Gastroesophageal sphincter (tissue), 4 donors: ENCODE results near the gene LYL1. TPM values are rescaled to one million over a fixed set of nuclear protein-coding genes. Genes with fewer than 3 reads are reported as not detected.

Experiments
- ATAC-seq: fragments of 150-250 bp; one replicate; pipeline ENCODE4 v1.9.1; 2016; ENCODE audit warnings: mild to moderate bottlenecking, moderate library complexity
- H3K27ac ChIP-seq, 4 donors: fragments of 200-600 bp; sonication (generic) in 3 of 4; 1 replicate in 3 of 4; 2 replicates in 1 of 4; pipeline ENCODE4 v1.5.1; 2016 to 2019
- H3K27me3 ChIP-seq: fragments of 200-600 bp; sonication (generic); one replicate; pipeline ENCODE4 v1.5.1; 2019
- H3K36me3 ChIP-seq, 2 donors: fragments of 200-600 bp; sonication (generic); one replicate each; pipeline ENCODE4 v1.5.1; 2019; ENCODE audit warnings: control low read depth in 1 of 2
- H3K4me1 ChIP-seq, 3 donors: fragments of 200-600 bp; sonication (generic); 1 replicate in 2 of 3; 2 replicates in 1 of 3; pipeline ENCODE4 v1.5.1; 2016 to 2019; ENCODE audit warnings: control low read depth in 2 of 3
- H3K4me3 ChIP-seq, 2 donors: fragments of 200-600 bp; sonication (generic); one replicate each; pipeline ENCODE4 v1.5.1; 2019; ENCODE audit warnings: mild to moderate bottlenecking in 1 of 2, moderate library complexity in 1 of 2
- H3K9me3 ChIP-seq, 3 donors: fragments of 200-600 bp; sonication (generic); one replicate each; pipeline ENCODE4 v1.5.1; 2017 to 2019; ENCODE audit warnings: control low read depth in 2 of 3
- EP300 ChIP-seq: sonication (generic); formaldehyde crosslinking; IDR thresholded peaks from one replicate; pipeline ENCODE4 v1.6.1; 2017; ENCODE audit warnings: antibody characterized with exemption, mild to moderate bottlenecking
- POLR2A ChIP-seq, 2 donors: fragments of 450-650 bp; IDR thresholded peaks; one replicate each; pipeline ENCODE4 v1.6.1; 2017; ENCODE audit warnings: antibody characterized with exemption in 2 of 2, mild to moderate bottlenecking in 2 of 2, moderate library complexity in 1 of 2
- POLR2AphosphoS5 ChIP-seq: sonication (generic); formaldehyde crosslinking; IDR thresholded peaks from one replicate; pipeline ENCODE4 v1.6.1; 2017; ENCODE audit warnings: antibody characterized with exemption
- WGBS, 2 donors: methylation state at CpG; one replicate each; pipeline ENCODE4 v1.1.5; 2018; ENCODE audit warnings: low coverage in 1 of 2; 5-methylcytosine and 5-hydroxymethylcytosine counted together
- total RNA-seq, 4 donors: library from RNA; depleted of rRNA; stranded (reverse); fragments of >200 nt; gene quantifications; one replicate each; pipeline ENCODE4 v1.1.0, GENCODE V29; 2016
- TF ChIP-seq, protein P1 (sequence below), 4 experiments: fragments of 200-600 bp in 2 of 4; fragments of 450-650 bp in 2 of 4; sonication (generic) in 1 of 4; IDR thresholded peaks; one replicate each; pipeline ENCODE4 v1.5.1; 2017 to 2019; ENCODE audit warnings: antibody characterized with exemption in 4 of 4, mild to moderate bottlenecking in 2 of 4, moderate library complexity in 2 of 4

The LYL1 gene
- total RNA-seq, 4 donors from 2014 or later: 9.9 to 11.8 (median 10.8) TPM

GRCh38 chr19:13079542-13079986, 23.1 kb downstream of the LYL1 start:
- WGBS, 2 donors: 7 to 64% methylated on average over 4 to 10 of the region's 16 CpGs
- peak; percentile 62 for ATAC-seq
- H3K4me1 ChIP-seq: peaks cover 6 to 90% (median 44%) of the 10 kb centered on the region in 3 donors
- peak overlapping the region in 1 of 2 donors; percentile 4 for H3K4me3 ChIP-seq
- H3K27ac ChIP-seq: peak overlapping the region; percentile 5 to 86 (median 84)
- no peaks in the 10 kb centered on the region for H3K9me3 ChIP-seq
- peaks cover 0 to 82% of the 10 kb centered on the region in 2 donors for H3K36me3 ChIP-seq
- TF ChIP-seq POLR2AphosphoS5: no peak
- no peak for TF ChIP-seq POLR2A (IDR thresholded peaks at IDR 0.05)
- no peak for TF ChIP-seq EP300
- TF ChIP-seq, protein P1, sequence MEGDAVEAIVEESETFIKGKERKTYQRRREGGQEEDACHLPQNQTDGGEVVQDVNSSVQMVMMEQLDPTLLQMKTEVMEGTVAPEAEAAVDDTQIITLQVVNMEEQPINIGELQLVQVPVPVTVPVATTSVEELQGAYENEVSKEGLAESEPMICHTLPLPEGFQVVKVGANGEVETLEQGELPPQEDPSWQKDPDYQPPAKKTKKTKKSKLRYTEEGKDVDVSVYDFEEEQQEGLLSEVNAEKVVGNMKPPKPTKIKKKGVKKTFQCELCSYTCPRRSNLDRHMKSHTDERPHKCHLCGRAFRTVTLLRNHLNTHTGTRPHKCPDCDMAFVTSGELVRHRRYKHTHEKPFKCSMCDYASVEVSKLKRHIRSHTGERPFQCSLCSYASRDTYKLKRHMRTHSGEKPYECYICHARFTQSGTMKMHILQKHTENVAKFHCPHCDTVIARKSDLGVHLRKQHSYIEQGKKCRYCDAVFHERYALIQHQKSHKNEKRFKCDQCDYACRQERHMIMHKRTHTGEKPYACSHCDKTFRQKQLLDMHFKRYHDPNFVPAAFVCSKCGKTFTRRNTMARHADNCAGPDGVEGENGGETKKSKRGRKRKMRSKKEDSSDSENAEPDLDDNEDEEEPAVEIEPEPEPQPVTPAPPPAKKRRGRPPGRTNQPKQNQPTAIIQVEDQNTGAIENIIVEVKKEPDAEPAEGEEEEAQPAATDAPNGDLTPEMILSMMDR (IDR thresholded peaks at IDR 0.05): no peak
- no peaks in the 10 kb centered on the region for H3K27me3 ChIP-seq

GRCh38 chr19:13078897-13079541, 23.6 kb downstream of the LYL1 start:
- 20 to 60% methylated on average over 1 of the region's 12 CpGs for WGBS, 2 donors
- Histone ChIP-seq H3K9me3 (no peaks in the 10 kb centered on the region), H3K27me3 (no peaks in the 10 kb centered on the region), H3K4me3 (peak overlapping the region in 1 of 2 donors; percentile 4), H3K27ac (peak overlapping the region; percentile 5 to 86 (median 84)), H3K4me1 (peaks cover 6 to 92% (median 47%) of the 10 kb centered on the region in 3 donors), H3K36me3 (peaks cover 0 to 81% of the 10 kb centered on the region in 2 donors)
- TF ChIP-seq, protein P1 (IDR thresholded peaks at IDR 0.05): no peak
- peak; percentile 70 for TF ChIP-seq POLR2AphosphoS5
- ATAC-seq: peak; percentile 47

GRCh38 chr19:13078381-13078780, 24.3 kb downstream of the LYL1 start:
- Histone ChIP-seq H3K4me3 (no peak overlapping the region), H3K9me3 (no peaks in the 10 kb centered on the region), H3K27me3 (no peaks in the 10 kb centered on the region), H3K36me3 (peaks cover 0 to 81% of the 10 kb centered on the region in 2 donors), H3K27ac (peak overlapping the region; percentile 4 to 86 (median 84)), H3K4me1 (peaks cover 6 to 92% (median 52%) of the 10 kb centered on the region in 3 donors)
- WGBS, 2 donors: no CpG with 5 or more reads among the region's 10 CpGs
- TF ChIP-seq POLR2AphosphoS5: no peak
- TF ChIP-seq EP300: no peak
- TF ChIP-seq POLR2A (IDR thresholded peaks at IDR 0.05): no peak
- TF ChIP-seq, protein P1 (IDR thresholded peaks at IDR 0.05): no peak
- no peak for ATAC-seq

GRCh38 chr19:13077240-13077639, 25.4 kb downstream of the LYL1 start:
- TF ChIP-seq POLR2AphosphoS5 (peak; percentile 9), POLR2A (IDR thresholded peaks at IDR 0.05) (no peak)
- peaks cover 6 to 92% (median 53%) of the 10 kb centered on the region in 3 donors for H3K4me1 ChIP-seq
- peaks cover 0 to 77% of the 10 kb centered on the region in 2 donors for H3K36me3 ChIP-seq
- H3K4me3 ChIP-seq: no peak overlapping the region
- no peak for ATAC-seq
- H3K9me3 ChIP-seq: no peaks in the 10 kb centered on the region
- H3K27me3 ChIP-seq: no peaks in the 10 kb centered on the region
- WGBS, 2 donors: 54% methylated on average over 9 of the region's 11 CpGs; no CpG with 5 or more reads in 1 of the 2 donors
- H3K27ac ChIP-seq: peak overlapping the region in 3 of 4 donors; percentile 83 to 86 (median 84)

DNA sequence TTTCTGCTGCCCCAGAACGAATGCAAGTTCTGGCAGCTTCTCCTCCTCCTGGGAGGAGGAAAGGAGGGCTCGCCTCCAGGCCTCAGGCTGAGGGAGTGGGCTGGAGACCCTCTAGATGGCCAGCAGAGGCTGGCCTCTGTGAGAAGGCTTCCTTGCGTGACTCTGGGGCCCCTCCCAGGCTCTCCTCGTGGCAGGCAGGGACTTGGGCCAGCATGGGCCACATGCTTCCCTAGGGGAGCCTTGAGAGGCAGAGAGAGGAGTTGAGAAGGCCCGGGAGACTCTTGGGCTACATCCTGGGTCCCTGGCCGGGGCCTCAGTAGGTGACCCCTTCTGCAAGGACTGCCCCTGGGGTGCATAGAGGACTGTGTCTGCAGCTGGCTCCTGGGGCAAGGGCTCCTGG, 25.9 kb downstream of the LYL1 start:
- H3K4me1 ChIP-seq: peaks cover 6 to 92% (median 54%) of the 10 kb centered on the region in 3 donors
- H3K36me3 ChIP-seq: peaks cover 0 to 74% of the 10 kb centered on the region in 2 donors
- no peak overlapping the region for H3K4me3 ChIP-seq
- H3K27me3 ChIP-seq: no peaks in the 10 kb centered on the region
- no peak for TF ChIP-seq EP300
- no peak for TF ChIP-seq POLR2AphosphoS5
- no peak for TF ChIP-seq POLR2A (IDR thresholded peaks at IDR 0.05)
- TF ChIP-seq, protein P1 (IDR thresholded peaks at IDR 0.05): no peak
- no peaks in the 10 kb centered on the region for H3K9me3 ChIP-seq
- peak overlapping the region in 3 of 4 donors; percentile 83 to 86 (median 84) for H3K27ac ChIP-seq
- ATAC-seq: no peak
- WGBS, 2 donors: 40% methylated on average over 1 of the region's 6 CpGs; no CpG with 5 or more reads in 1 of the 2 donors
